Ishikawa (cell line): ENCODE data around the gene PRKCE.

ENCODE experiments used
- CEBPB ChIP-seq: IDR thresholded peaks from 2 replicates; pipeline ENCODE4 v1.6.1; 2012
- CREB1 ChIP-seq: IDR thresholded peaks from 2 replicates; pipeline ENCODE4 v1.6.1; 2012; ENCODE audit warnings: low read depth
- EP300 ChIP-seq: IDR thresholded peaks from 2 replicates; pipeline ENCODE4 v1.6.1; 2012; ENCODE audit warnings: borderline replicate concordance
- FOXM1 ChIP-seq: IDR thresholded peaks from 2 replicates; pipeline ENCODE4 v1.6.1; 2012; ENCODE audit warnings: low read depth, borderline replicate concordance
- MAX ChIP-seq: IDR thresholded peaks from 2 replicates; pipeline ENCODE4 v1.6.1; 2012
- NFIC ChIP-seq: IDR thresholded peaks from 2 replicates; pipeline ENCODE4 v1.6.1; 2012
- RAD21 ChIP-seq: IDR thresholded peaks from 2 replicates; pipeline ENCODE4 v1.6.1; 2012; ENCODE audit warnings: low read depth
- TAF1 ChIP-seq: IDR thresholded peaks from 2 replicates; pipeline ENCODE4 v1.6.1; 2012; ENCODE audit warnings: low read depth, mild to moderate bottlenecking
- TCF12 ChIP-seq: IDR thresholded peaks from 2 replicates; pipeline ENCODE4 v1.6.1; 2012; ENCODE audit warnings: low read depth
- TEAD4 ChIP-seq: IDR thresholded peaks from 2 replicates; pipeline ENCODE4 v1.6.1; 2012
- ZBTB7A ChIP-seq: IDR thresholded peaks from 2 replicates; pipeline ENCODE4 v1.6.1; 2012; ENCODE audit warnings: low read depth
- TF ChIP-seq, protein P1 (sequence below): IDR thresholded peaks from 2 replicates; pipeline ENCODE4 v1.6.1; 2012
- TF ChIP-seq, protein P2 (sequence below): IDR thresholded peaks from 2 replicates; pipeline ENCODE4 v1.6.1; 2012; ENCODE audit warnings: low read depth, mild to moderate bottlenecking

DNA sequence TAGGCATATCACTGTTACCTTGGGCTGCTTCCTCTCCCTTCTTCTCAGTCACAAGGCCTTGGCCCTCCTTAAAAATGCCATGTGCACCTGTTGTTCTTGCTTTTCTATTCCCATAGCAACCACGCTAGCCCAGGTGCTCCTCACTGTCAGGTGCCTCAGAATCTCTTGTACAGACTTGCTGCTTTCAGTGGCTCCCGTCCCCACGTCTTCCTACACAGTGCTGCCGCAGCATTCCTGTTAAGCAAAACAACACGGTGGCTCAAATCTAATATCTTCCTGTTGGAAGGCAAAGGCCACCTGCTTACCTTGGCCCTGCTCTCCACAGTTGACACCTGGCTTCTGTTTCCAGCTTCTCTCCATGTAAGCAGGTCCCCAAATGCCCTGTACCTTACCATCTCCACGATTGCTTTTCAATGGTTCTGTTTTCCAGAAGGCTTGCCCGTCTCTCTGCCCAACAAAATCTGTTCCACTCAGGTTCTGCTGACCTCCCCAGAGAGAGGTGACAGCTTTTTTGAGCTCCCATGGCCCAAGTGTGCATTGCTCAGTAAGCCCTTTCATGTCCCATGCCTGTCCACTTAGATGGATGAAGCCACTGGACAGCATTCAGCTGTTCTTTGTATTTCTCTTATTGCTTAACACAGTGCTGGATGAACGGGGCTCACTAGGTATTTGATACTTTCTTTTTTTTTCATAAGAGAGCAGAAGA lies 240.4 kb downstream of the PRKCE start:
- TF ChIP-seq TEAD4 (no peak), MAX (no peak), FOXM1 (no peak), TAF1 (no peak), TCF12 (no peak), CEBPB (no peak), RAD21 (no peak), NFIC (no peak), ZBTB7A (no peak), CREB1 (no peak), EP300 (no peak)
- TF ChIP-seq, protein P1, sequence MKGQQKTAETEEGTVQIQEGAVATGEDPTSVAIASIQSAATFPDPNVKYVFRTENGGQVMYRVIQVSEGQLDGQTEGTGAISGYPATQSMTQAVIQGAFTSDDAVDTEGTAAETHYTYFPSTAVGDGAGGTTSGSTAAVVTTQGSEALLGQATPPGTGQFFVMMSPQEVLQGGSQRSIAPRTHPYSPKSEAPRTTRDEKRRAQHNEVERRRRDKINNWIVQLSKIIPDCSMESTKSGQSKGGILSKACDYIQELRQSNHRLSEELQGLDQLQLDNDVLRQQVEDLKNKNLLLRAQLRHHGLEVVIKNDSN: no peak
- TF ChIP-seq, protein P2, sequence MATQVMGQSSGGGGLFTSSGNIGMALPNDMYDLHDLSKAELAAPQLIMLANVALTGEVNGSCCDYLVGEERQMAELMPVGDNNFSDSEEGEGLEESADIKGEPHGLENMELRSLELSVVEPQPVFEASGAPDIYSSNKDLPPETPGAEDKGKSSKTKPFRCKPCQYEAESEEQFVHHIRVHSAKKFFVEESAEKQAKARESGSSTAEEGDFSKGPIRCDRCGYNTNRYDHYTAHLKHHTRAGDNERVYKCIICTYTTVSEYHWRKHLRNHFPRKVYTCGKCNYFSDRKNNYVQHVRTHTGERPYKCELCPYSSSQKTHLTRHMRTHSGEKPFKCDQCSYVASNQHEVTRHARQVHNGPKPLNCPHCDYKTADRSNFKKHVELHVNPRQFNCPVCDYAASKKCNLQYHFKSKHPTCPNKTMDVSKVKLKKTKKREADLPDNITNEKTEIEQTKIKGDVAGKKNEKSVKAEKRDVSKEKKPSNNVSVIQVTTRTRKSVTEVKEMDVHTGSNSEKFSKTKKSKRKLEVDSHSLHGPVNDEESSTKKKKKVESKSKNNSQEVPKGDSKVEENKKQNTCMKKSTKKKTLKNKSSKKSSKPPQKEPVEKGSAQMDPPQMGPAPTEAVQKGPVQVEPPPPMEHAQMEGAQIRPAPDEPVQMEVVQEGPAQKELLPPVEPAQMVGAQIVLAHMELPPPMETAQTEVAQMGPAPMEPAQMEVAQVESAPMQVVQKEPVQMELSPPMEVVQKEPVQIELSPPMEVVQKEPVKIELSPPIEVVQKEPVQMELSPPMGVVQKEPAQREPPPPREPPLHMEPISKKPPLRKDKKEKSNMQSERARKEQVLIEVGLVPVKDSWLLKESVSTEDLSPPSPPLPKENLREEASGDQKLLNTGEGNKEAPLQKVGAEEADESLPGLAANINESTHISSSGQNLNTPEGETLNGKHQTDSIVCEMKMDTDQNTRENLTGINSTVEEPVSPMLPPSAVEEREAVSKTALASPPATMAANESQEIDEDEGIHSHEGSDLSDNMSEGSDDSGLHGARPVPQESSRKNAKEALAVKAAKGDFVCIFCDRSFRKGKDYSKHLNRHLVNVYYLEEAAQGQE: no peak
